Activated CD8-positive, alpha-beta T cell treated with anti-CD3 and anti-CD28 coated beads for 36 hours (primary cell): ENCODE results near the gene DOCK4. TPM values are rescaled to one million over a fixed set of nuclear protein-coding genes. Genes with fewer than 3 reads are reported as not detected.

Experiments used
- ATAC-seq: fragments of 200-7000 bp; cut with Tn5 transposase; one replicate; pipeline ENCODE4 v1.10.0; 2021; ENCODE audit warnings: mild to moderate bottlenecking, moderate library complexity
- CTCF ChIA-PET: fragments of 350-600 bp; sonication (Branson Sonifier 250); formaldehyde crosslinking; loops from one replicate; lab custom pipeline; 2021; ENCODE audit warnings: antibody characterized with exemption; lab: Charles Lee
- POLR2A ChIA-PET: fragments of 350-600 bp; sonication (Branson Sonifier 250); formaldehyde crosslinking; loops from one replicate; lab custom pipeline; 2021; ENCODE audit warnings: antibody characterized with exemption; lab: Charles Lee
- DNase-seq: peaks from one replicate; pipeline ENCODE4 v3.0.0-alpha.2; 2020
- H3K27ac Mint-ChIP-seq: one replicate; pipeline ENCODE4 v1.8.0; 2021; ENCODE audit warnings: mild to moderate bottlenecking, mixed read lengths
- H3K27me3 Mint-ChIP-seq: one replicate; pipeline ENCODE4 v1.8.0; 2021; ENCODE audit warnings: mixed read lengths
- H3K36me3 Mint-ChIP-seq: one replicate; pipeline ENCODE4 v1.8.0; 2021; ENCODE audit warnings: low read depth, mixed read lengths
- H3K4me1 Mint-ChIP-seq: one replicate; pipeline ENCODE4 v1.8.0; 2021; ENCODE audit warnings: low read depth, mixed read lengths
- H3K4me3 Mint-ChIP-seq: one replicate; pipeline ENCODE4 v1.8.0; 2021; ENCODE audit warnings: mild to moderate bottlenecking, moderate library complexity, mixed read lengths
- H3K9me3 Mint-ChIP-seq: one replicate; pipeline ENCODE4 v1.8.0; 2021; ENCODE audit warnings: mixed read lengths
- intact Hi-C: fragments of 100-400 bp; cut with micrococcal nuclease; formaldehyde crosslinking; loops from one replicate; pipeline ENCODE4 v1.10.0; 2022
- total RNA-seq, 2 experiments: library from RNA; stranded (reverse); gene quantifications; one replicate each; pipeline ENCODE4 v1.2.3, GENCODE V29; 2021
- TF ChIP-seq, protein P1 (sequence below): fragments of 200-600 bp; IDR thresholded peaks from one replicate; pipeline ENCODE4 v1.8.0; 2022; ENCODE audit warnings: antibody characterized with exemption, mild to moderate bottlenecking

DOCK4 gene
- total RNA-seq, 2 experiments from 2014 or later = 0.31 to 0.32 TPM

DNA sequence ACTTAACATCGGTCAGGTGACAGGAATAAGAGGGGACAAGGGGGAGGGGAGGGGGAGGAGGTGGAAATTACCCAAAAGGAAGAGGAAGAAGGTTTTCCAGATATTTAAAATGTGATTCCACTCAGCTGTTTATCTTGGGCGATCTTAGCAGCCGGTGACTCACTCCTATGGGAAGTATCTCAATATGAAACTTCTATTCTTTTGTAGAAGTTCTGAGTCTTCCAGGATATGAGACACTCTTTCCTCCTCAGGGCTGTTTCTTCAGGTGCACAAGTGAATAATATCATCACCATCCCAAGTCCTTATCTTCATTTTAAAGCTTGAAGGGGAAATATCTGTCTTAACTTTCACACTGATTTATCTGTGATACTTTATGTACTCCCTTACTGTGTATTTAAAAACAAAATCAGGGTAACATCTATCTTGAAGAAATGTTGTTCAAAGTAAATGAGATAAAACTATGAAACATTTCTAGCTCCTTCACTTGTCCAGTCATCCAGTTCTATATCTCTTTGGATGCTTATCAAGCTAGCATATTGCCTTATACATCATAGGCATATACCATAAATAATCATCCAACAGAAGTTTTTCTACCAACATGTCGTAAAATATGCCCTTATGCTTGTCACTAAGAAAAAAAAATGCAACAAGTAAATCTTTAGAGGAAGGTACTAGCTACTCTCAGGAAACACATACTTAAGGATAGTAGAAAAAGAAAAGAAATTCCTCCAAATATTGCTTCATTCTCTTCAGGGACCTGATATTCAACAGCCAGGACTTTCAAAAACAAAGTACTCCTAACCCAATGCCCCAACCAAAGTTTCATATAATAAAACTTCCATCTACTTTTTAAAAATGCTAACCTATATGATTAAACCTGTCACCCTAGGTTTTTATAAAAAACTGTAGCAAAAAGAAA lies 13.7 kb downstream of the DOCK4 start:
- Mint-ChIP-seq H3K36me3 (no peaks in the 10 kb centered on the region), H3K4me1 (peaks cover 6% of the 10 kb centered on the region), H3K27ac (no peak overlapping the region), H3K27me3 (peaks cover 25% of the 10 kb centered on the region), H3K9me3 (no peaks in the 10 kb centered on the region), H3K4me3 (no peak overlapping the region)
- POLR2A ChIA-PET = no interaction called here
- peak; percentile 20 for ATAC-seq
- CTCF ChIA-PET = no interaction called here
- DNase-seq = no peak
- TF ChIP-seq, protein P1, sequence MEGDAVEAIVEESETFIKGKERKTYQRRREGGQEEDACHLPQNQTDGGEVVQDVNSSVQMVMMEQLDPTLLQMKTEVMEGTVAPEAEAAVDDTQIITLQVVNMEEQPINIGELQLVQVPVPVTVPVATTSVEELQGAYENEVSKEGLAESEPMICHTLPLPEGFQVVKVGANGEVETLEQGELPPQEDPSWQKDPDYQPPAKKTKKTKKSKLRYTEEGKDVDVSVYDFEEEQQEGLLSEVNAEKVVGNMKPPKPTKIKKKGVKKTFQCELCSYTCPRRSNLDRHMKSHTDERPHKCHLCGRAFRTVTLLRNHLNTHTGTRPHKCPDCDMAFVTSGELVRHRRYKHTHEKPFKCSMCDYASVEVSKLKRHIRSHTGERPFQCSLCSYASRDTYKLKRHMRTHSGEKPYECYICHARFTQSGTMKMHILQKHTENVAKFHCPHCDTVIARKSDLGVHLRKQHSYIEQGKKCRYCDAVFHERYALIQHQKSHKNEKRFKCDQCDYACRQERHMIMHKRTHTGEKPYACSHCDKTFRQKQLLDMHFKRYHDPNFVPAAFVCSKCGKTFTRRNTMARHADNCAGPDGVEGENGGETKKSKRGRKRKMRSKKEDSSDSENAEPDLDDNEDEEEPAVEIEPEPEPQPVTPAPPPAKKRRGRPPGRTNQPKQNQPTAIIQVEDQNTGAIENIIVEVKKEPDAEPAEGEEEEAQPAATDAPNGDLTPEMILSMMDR = no peak
- intact Hi-C loops = no loop called here

DNA sequence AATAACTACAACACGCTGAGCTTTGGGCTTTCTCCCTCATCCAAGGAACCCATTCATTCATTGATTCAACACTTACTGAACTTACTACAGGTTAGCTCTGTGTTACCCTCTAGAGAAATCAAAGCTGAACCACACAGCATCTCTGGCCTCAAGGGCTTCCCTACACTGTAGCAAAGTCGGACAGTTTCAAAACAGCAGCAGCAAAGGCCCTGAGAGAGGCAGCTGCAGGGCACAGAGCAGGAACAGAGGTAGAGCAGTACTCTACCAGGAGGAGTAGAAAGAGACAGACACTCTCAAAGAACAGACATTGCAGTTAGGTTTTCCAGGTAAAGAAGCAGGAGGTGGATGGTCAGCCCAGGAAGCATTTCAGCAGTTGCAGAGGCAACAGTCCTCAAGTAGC lies 16.1 kb downstream of the DOCK4 start:
- Mint-ChIP-seq H3K4me3 (no peak overlapping the region), H3K36me3 (no peaks in the 10 kb centered on the region), H3K27ac (no peak overlapping the region), H3K9me3 (no peaks in the 10 kb centered on the region), H3K27me3 (peaks cover 15% of the 10 kb centered on the region), H3K4me1 (peaks cover 6% of the 10 kb centered on the region)
- POLR2A ChIA-PET = no interaction called here
- TF ChIP-seq, protein P1 = no peak
- intact Hi-C loops = no loop called here
- CTCF ChIA-PET = no interaction called here
- no peak for ATAC-seq
- DNase-seq = no peak

DNA sequence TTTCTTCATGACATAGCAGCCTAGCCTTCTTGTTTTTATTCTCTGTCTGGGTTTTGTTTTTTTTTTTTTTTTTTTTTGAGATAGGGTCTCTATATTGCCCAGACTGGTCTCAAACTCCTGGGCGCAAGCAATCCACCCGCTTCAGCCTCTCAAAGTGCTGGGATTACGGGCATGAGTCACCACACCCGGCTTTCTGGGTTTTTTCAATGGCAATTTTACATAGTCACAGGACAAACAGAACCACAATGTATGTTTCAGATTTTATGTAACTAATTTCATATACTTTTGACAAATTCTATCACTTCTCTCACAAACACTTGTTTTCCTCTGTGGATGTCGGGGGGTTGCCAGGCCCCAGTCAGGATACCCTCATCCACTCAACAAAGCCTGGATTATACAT lies 16.5 kb downstream of the DOCK4 start:
- no peak for ATAC-seq
- no peak overlapping the region for H3K4me3 Mint-ChIP-seq
- H3K9me3 Mint-ChIP-seq = no peaks in the 10 kb centered on the region
- no peaks in the 10 kb centered on the region for H3K36me3 Mint-ChIP-seq
- peaks cover 6% of the 10 kb centered on the region for H3K4me1 Mint-ChIP-seq
- POLR2A ChIA-PET = no interaction called here
- H3K27ac Mint-ChIP-seq = no peak overlapping the region
- intact Hi-C loops = no loop called here
- peaks cover 15% of the 10 kb centered on the region for H3K27me3 Mint-ChIP-seq
- no peak for DNase-seq
- TF ChIP-seq, protein P1 = no peak
- CTCF ChIA-PET = no interaction called here

DNA sequence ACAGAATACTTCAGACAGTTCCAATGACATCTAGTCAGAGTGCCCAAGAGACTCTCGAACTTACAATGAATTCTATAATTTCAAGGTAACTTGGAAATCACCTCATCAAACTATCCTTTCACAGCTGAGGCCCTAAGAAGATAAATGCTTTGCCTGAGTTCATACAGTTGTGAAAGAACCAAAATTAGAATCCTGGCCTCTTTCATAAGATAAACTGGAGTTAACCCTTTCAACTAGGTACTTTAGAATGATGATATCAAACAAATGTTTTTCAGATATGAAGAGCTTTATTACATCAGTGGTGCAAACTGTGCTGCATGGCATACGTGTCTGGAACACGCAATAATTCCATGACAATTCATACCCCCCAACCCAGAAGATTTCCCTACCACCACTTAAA lies 17.9 kb downstream of the DOCK4 start:
- CTCF ChIA-PET = no interaction called here
- no peak for DNase-seq
- H3K4me3 Mint-ChIP-seq = no peak overlapping the region

DNA sequence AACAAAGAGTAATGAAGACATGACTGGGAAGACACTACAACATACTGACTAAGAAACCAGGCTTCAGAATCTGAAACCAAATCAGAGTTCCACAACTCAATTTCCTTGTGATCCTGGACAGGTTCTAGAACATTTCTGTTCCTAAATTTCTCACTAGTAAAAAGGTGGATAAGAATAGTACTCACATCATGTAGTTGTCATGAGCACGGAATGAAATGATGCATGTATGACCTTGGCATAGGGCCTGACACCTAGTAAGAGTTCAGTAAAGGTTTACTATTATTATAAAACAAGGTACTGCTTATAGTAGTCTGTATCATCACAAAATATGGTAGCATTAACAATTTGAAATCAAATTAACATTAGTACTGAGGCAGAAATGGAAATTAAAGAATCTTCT lies 19.9 kb downstream of the DOCK4 start:
- H3K27me3 Mint-ChIP-seq = peaks cover 5% of the 10 kb centered on the region
- POLR2A ChIA-PET = no interaction called here

More for the DNA sequence above, 17.9 kb downstream of the DOCK4 start:
- ATAC-seq = no peak
- Mint-ChIP-seq H3K27me3 (peaks cover 8% of the 10 kb centered on the region), H3K27ac (no peak overlapping the region), H3K4me1 (peaks cover 6% of the 10 kb centered on the region), H3K36me3 (no peaks in the 10 kb centered on the region), H3K9me3 (no peaks in the 10 kb centered on the region)
- TF ChIP-seq, protein P1 = no peak
- POLR2A ChIA-PET = no interaction called here
- intact Hi-C loops = no loop called here

More for the DNA sequence above, 19.9 kb downstream of the DOCK4 start:
- CTCF ChIA-PET = no interaction called here
- Mint-ChIP-seq H3K27ac (no peak overlapping the region), H3K4me3 (no peak overlapping the region), H3K4me1 (no peaks in the 10 kb centered on the region), H3K36me3 (no peaks in the 10 kb centered on the region), H3K9me3 (no peaks in the 10 kb centered on the region)
- no peak for ATAC-seq
- TF ChIP-seq, protein P1 = no peak
- no peak for DNase-seq
- intact Hi-C loops = no loop called here
